GM21723 (cell line): ENCODE data around the gene COL1A2.

Experiments
- ATAC-seq: cut with Tn5 transposase; IDR thresholded peaks from one replicate; pipeline ENCODE4 v1.9.1; 2021; ENCODE audit warnings: mild to moderate bottlenecking, moderate library complexity; ENCODE audit not compliant: unreplicated experiment

Gene COL1A2

DNA sequence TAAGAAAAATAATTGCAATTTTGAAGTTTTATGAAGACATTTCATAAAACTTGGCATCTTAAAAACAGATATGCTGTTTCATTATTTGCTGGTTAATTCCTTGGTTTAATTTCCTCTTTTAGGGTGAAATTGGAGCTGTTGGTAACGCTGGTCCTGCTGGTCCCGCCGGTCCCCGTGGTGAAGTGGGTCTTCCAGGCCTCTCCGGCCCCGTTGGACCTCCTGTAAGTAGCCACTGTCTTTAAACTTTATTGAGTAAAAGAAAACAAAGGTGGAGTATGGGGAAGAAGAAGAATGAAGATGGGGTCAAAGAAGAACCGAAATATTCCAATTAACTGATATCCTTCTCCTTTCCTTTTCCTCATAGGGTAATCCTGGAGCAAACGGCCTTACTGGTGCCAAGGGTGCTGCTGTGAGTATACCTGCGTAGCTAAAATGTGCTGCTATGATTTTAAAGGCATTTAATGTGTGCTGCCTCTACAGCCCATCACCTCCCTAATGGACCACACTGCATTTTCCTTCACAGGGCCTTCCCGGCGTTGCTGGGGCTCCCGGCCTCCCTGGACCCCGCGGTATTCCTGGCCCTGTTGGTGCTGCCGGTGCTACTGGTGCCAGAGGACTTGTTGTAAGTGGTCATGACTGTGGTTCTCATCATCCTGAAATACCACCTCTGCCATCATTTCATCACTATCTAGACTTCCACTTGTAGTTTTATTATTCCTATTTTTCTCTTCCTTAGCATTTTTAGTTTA lies 14.7 kb downstream of the COL1A2 start:
- ATAC-seq: no peak

DNA sequence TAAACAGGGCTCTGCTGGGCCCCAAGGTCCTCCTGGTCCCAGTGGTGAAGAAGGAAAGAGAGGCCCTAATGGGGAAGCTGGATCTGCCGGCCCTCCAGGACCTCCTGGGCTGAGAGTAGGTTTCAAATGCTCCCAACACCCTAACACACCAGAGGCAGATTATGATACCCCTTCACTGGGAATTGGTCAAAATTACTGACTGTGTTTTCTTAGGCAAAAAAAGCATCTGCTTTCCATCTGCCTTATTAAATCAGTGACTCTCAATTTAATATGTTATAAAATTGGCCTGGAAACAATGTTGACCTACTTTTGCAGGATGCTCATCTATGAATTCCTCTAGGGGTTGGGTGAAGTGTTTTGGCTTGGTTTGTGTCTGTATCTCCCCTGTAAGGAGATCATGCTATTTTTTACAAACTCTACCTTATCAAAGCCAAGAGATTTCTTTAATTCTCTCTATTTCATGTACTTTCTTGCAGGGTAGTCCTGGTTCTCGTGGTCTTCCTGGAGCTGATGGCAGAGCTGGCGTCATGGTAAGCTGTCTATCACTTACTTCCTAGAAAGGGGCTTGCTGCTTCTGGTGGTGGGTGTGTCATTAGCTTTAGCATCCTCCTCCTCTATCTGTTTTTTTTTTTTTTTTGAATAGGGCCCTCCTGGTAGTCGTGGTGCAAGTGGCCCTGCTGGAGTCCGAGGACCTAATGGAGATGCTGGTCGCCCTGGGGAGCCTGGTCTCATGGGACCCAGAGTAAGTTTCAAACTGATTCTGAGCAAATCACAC lies 15.9 kb downstream of the COL1A2 start:
- ATAC-seq: no peak

DNA sequence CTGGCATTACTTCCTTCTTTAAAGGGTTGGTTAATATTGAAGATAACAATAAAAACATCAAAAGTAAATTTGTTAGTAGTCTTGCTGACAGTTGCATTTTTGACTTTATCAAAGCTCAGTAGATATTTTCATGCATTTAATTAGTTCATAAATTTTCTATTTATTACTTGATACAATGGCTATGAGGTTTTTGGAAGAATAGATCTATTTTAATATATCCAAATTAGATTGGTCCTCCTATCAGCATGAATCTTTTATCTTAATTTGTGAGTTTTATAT lies 16.4 kb downstream of the COL1A2 start:
- no peak for ATAC-seq

DNA sequence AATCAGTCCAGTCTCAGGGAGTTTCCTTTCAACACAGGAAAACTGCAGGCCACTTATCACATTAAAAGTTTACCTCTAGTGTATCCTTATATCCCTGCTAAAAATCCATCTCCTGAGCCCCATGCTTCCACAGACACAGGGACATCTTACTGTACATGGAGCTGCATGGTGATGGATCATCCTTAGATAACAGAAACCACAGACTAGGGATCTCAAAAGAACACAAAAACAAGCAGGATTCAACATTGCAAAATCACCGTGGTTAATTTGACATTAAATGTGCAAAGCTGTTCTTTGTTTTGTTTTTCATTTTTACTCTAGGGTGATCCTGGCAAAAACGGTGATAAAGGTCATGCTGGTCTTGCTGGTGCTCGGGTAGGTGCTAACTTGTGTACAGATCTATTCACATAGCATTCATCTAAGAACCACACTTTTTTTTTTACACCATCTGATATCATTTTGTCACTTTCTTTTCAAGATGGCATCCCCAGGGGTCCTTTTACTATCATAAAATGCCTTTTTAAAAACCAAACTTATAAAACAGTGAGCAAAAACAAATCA lies 18.1 kb downstream of the COL1A2 start:
- ATAC-seq: no peak

DNA sequence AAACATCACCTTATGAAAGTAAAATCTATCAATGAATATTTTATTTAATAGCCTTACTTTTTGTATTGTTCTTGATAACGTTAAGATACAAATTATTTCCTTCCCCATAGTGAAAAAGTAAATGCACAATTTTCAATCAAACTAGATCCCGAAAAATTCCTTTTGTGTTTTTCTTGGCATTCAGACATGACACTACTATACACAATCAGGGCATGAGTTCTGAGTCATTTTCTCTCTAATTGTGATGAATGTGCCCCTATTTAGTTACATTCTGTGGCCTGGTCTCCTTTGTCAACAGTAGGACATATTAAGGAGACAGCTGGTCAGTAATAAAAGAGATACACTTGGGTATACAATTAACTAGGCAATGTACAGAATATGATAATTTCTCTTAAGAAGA lies 19.8 kb downstream of the COL1A2 start:
- ATAC-seq: no peak

DNA sequence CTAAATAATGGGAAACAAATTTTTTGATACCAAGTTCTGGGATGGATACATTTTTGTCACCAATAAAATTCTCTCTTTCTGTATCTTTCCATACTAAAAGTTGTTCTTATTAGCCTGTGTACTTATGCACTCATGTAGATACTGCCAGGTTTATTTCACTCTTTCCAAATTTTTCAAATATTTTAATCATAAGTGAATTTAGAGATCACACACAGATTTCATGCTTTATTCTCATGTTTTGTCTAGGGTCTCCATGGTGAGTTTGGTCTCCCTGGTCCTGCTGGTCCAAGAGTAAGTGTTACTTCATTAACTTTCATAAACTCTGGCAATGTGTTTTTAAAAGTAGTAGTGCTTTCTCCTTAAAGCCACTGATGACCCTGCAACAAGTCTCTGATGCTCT lies 20.3 kb downstream of the COL1A2 start:
- no peak for ATAC-seq

DNA sequence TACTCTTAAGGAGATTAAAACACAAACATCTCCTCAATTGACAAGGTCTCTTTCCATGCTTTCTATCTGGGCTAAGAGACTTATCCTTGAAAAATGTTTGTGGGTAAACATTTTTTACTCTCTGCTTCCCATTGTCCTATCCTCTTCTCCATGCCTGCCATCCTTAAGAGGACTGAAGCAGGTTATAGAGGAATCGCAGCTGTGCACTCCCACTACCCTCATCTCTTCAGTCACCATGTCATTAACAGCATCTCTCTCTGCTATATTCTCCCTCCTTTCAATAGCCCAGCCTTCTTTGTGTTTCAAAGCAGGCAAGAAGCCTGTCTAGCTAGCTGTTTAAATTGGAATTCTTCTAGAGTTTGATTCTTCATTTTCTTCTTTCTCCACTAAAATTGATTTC lies 22.6 kb downstream of the COL1A2 start:
- no peak for ATAC-seq

DNA sequence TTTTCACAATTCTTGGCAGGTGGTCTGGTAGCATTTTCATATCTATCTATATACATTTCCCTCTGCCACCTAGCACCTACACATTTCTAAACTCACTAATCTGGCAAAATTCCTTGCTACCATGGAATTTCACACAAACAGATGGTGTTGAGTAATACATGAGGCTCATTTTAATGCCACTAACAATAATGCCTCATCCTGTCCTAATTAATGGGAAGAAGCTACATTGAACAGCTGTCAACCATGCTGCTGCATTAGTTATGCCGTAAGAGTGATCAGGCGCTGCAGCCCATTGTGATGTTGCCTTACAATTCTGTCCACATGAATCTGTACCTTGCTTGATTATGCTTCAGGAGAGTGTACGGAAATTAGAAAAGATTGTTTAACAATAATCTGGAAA lies 23.2 kb downstream of the COL1A2 start:
- ATAC-seq: no peak

DNA sequence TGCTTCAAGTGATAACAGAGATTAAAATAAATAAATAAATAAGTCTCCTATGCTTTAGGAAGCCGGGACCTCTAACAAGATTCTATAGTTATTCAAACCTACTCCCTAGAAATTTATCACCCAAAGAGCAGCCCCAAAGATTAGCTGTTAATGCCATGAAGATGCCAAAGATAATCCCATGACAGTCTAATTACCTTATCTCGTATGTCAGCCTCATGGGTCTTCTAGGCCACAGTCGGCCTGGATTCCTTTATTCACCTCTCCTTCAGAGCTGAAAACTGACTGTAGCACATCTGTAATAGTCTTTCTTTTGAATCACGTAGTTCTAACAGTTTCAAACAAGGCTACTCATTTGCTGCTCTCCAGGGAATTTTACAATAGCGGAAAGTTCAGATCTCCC lies 24.2 kb downstream of the COL1A2 start:
- ATAC-seq: no peak

DNA sequence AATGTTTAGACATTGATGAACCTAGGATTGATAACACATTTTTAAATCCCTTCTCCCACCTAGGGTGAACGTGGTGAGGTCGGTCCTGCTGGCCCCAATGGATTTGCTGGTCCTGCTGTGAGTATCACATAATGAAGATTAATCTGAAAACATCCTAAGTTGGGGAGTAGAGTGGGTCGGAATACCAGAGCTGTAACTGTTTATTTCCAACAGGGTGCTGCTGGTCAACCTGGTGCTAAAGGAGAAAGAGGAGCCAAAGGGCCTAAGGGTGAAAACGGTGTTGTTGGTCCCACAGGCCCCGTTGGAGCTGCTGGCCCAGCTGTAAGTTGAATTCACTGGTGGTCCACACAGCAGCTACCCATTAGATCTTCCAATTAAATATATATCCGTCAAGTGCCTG lies 25.6 kb downstream of the COL1A2 start:
- no peak for ATAC-seq

DNA sequence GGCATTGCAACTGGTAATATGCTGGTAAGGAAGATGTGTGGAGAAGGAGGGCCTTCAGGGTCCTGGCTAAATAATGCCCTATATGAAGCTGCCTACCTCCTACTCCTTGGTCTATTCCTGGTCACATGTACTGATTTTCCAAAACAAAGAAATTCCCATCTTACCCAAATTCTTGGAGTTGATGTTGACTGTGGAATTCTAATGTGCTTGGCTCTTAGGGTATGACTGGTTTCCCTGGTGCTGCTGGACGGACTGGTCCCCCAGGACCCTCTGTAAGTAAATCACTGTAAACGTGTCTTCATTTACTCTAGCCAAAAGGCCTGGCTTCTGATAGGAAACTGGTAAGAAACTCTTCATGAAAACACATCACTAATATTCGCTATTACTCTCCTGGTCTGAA lies 27.0 kb downstream of the COL1A2 start:
- ATAC-seq: no peak

DNA sequence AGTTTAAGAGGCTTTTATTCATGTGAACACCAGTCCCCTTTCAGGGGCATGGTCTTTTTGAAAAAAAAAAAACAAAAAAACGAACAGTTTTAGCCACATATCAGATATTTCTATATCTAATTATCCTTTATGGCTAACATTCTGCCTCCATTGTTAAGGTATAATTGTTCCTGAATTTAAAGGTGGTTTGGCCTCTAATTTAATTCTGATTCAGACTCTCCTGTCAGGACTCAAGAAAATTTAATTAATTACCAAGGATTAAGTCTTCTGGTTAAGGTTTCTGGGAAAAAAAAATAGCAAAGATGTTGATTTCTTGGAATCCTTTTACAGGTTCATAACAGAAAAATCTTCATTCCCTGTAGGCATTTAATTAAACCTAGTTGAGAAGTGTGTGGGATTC lies 27.4 kb downstream of the COL1A2 start:
- no peak for ATAC-seq

DNA sequence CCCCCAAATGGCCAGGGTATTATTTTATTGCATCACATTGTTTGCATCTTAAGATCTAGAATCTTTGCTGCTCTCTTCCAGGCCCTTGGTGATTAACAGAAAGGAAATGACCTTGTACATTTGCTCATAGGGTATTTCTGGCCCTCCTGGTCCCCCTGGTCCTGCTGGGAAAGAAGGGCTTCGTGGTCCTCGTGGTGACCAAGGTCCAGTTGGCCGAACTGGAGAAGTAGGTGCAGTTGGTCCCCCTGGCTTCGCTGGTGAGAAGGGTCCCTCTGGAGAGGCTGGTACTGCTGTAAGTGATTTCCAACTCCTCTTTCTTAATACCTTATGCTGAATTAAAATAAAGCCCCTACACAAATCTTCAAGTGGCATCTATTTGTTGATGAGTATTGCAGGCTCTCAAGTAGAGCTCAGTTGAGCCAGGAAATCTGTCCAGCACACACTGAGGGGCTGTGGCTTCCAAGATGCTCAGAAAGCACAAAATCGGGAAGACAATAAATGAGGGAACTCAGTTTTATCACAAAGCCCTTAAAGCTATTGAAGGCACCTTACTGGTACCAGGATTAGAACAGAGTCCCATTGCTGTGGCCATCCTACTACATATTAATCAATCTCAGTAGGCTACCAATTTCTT lies 28.2 kb downstream of the COL1A2 start:
- no peak for ATAC-seq

DNA sequence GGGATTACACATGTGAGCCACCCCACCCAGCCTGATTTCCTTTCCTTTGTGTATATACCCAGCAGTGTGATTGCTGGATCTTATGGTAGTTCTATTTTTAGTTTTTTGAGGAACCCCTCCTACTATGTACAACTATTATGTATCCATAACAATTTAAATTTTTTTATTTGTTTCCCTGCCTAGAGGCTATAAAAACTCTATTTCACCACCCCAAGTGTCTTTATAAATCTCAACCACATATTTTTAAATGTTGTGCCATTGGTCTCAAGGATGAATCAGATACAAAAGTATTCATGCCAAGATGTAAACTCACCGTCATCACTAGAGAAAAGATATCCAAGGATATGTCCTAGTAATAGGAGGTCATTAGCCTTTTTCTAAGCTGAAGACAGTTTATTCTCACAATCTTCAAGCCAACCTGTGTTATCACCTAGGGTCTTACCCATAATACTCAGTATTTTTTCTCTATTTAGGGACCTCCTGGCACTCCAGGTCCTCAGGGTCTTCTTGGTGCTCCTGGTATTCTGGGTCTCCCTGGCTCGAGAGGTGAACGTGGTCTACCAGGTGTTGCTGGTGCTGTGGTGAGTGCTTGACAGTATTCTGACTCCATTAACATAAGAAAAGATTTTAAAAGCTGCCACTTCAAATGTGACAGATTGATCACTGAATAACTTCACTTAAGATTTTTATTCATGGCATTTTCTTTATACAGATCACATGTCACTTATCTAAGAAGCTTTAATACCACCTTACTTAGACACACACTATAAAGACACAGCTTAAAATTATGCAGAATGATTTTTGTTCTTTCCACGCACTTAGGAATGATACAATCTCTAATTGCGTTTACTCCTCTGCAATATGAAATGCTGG lies 29.4 kb downstream of the COL1A2 start:
- ATAC-seq: no peak

DNA sequence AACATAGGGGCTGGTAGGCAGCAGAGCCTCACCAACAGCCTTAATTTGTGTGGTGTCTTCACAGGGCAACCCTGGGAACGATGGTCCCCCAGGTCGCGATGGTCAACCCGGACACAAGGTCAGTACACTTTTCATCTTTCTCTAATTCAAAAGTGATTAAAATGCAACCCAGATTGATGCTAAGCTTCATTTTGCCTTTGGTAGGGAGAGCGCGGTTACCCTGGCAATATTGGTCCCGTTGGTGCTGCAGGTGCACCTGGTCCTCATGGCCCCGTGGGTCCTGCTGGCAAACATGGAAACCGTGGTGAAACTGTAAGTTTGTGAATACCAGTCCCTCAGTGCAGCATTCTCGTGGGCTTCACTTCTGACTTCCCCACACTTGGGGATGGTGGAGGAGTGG lies 30.9 kb downstream of the COL1A2 start:
- ATAC-seq: no peak

DNA sequence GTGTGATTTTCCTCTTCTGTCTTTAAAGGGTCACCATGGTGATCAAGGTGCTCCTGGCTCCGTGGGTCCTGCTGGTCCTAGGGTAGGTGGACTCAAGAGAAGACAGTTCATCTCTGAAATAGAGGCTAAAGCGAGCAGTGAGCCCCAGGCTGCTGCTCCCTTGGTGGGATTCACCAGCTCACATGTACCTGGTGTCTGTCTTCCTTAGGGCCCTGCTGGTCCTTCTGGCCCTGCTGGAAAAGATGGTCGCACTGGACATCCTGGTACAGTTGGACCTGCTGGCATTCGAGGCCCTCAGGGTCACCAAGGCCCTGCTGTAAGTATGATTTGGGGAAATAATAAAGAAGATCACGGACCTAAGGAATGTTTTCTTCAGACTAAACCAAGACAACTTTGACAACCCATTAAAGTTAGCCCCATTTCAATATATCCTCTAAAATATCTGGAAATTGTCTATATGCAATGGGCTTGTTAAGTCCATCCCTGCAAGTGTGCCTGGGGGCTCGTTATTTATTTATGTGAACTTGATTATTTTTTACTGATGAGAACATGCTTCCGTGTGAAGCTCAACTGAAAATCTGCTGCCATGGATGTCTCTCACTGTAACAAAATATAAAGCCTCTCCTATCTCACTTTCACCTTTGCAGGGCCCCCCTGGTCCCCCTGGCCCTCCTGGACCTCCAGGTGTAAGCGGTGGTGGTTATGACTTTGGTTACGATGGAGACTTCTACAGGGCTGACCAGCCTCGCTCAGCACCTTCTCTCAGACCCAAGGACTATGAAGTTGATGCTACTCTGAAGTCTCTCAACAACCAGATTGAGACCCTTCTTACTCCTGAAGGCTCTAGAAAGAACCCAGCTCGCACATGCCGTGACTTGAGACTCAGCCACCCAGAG lies 32.5 kb downstream of the COL1A2 start:
- no peak for ATAC-seq

DNA sequence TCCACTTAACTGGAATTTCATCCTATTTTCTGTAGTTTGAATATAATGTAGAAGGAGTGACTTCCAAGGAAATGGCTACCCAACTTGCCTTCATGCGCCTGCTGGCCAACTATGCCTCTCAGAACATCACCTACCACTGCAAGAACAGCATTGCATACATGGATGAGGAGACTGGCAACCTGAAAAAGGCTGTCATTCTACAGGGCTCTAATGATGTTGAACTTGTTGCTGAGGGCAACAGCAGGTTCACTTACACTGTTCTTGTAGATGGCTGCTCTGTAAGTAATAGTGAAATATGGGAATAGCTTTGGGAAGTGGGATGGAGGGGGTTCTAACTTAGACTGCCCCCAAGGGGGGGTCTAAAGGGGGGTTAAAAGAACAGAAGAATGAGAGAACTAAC lies 34.5 kb downstream of the COL1A2 start:
- ATAC-seq: no peak

DNA sequence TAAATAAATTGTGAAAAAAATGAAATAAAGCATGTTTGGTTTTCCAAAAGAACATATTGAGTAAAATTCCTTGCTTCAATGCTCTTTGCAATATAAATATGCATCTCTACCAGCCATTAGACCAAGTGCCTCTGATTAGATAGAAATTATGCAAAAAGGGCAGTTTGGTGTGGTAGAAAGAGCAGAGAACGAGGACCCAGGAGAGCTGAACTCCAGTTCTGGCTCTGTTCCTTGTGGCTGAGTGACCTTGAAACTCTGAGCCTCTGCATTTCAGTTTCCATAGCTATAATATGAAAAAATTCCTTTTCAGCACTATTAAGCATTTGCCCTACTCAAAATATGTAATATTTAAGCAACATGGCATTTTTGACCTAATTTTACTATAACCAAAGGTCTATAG lies 36.5 kb downstream of the COL1A2 start:
- ATAC-seq: no peak

DNA sequence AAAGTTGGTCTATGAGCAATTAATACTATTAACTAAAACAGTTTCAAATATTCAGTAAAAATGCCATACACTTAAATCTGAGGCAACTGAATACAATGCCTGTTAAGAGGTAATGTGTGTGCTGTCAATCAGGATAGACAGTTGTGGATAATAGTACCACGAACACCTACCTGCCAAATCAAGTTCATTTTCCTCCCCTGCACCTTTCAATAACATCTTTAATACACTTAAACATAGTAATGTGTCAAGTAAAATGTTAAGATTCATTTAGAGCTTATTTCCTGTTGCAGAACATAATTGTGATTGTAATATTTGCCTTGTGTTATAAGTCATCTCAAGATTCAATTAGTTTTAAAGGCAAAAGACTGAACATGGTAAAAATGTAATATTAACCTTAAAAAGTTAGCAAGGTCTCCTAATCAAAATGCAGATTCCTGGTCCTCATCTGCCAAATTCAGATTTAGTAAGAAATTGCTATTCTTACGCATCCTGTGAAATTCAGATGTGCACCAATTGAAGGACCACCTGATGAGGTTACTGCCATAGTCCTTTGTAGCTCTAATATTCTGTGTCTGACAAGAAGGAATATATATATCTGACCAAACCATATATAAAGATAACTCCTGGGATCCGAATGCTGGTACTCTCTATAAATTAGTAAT lies 37.1 kb downstream of the COL1A2 start:
- no peak for ATAC-seq

DNA sequence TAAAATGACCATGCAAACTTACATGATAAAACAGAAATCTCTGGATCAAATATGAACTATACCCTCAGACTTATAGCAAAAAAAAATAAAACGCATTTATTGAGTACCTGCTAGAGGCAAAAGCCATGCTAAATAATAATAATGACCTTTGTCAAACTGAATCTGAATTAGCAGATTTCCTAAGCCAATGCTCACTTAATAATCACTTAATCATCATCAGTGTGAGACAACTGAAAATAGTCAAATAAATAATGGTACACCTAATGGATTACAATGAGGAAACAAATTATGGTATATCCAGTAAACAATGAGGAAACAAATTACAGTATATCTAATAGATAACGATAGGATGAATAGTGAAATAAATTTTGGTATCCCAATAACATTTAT lies 37.6 kb downstream of the COL1A2 start:
- no peak for ATAC-seq
